HG03159 (cell line): ENCODE results near the gene PDYN.

Source experiments
- ATAC-seq: cut with Tn5 transposase; IDR thresholded peaks from one replicate; pipeline ENCODE4 v1.9.1; 2021; ENCODE audit warnings: mild to moderate bottlenecking, moderate library complexity; ENCODE audit not compliant: unreplicated experiment

PDYN gene

GRCh38 chr20:1995531-1996310 is 1.9 kb upstream of the PDYN start:
- no peak for ATAC-seq

- no peak for ATAC-seq
Measured at GRCh38 chr20:1994627-1995026, 769 bp upstream of the PDYN start.

- ATAC-seq: no peak
Measured at GRCh38 chr20:1992359-1993110, 1.3 kb downstream of the PDYN start.

GRCh38 chr20:1987826-1988225 is 6.0 kb downstream of the PDYN start:
- ATAC-seq: no peak

GRCh38 chr20:1983301-1983700 is 10.6 kb downstream of the PDYN start:
- no peak for ATAC-seq

- no peak for ATAC-seq
Measured at GRCh38 chr20:1982686-1983085, 11.2 kb downstream of the PDYN start.

- ATAC-seq: no peak
Measured at GRCh38 chr20:1979106-1979778, 14.6 kb downstream of the PDYN start.

GRCh38 chr20:1975291-1975690 is 18.6 kb downstream of the PDYN start:
- no peak for ATAC-seq

GRCh38 chr20:1973601-1974440 is 20.0 kb downstream of the PDYN start:
- no peak for ATAC-seq

GRCh38 chr20:1971893-1972586 is 21.8 kb downstream of the PDYN start:
- no peak for ATAC-seq

GRCh38 chr20:1968964-1969363 is 24.9 kb downstream of the PDYN start:
- no peak for ATAC-seq

- no peak for ATAC-seq
Measured at GRCh38 chr20:1965520-1966351, 28.1 kb downstream of the PDYN start.

GRCh38 chr20:1964659-1965405 is 29.0 kb downstream of the PDYN start:
- ATAC-seq: no peak

- ATAC-seq: no peak
Measured at GRCh38 chr20:1964061-1964460, 29.8 kb downstream of the PDYN start.

GRCh38 chr20:1961374-1961773 is 32.5 kb downstream of the PDYN start:
- no peak for ATAC-seq

- ATAC-seq: no peak
Measured at GRCh38 chr20:1959156-1959555, 34.7 kb downstream of the PDYN start.

- ATAC-seq: no peak
Measured at GRCh38 chr20:1958426-1958825, 35.4 kb downstream of the PDYN start.

- ATAC-seq: no peak
Measured at GRCh38 chr20:1955217-1955616, 38.6 kb downstream of the PDYN start.

GRCh38 chr20:1953621-1954020 is 40.2 kb downstream of the PDYN start:
- no peak for ATAC-seq
